ENCODE results near the gene MAJIN.

MAJIN gene

DNA sequence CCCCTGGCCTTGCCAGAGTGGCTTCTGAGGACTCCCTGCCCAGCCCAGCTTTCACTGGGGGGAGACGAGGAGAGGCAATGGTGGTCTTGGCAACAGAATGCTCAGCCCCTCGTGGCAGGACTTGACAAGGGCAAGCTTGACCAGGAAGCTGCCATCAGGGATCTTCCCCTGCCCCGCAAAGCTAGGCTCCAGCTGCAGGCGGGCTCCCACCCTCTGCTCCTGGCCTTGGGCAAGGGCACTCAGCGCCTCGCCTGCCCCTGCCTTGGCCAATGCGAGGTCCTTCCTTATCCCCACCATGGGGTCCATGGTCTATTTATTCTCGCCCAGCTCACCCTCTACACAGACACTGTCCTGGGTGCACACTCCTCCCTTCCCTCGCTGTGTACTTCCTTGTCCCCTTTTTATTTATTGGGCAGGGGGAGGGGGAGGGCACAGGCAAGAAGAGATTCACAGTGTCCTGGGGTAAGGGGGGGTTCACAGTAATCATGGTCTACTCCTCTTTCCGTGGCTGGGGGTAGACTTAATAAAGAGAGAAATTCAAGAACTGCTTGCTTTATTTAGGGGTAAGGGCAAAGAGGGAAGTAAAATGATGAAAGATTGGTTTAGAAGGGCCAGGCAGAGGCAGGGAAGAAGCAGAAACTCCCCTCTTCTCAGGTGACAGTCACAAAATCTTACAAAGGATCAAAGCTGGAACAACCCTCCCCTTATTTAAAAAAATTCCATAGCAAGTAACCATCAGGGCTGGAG, 37.8 kb downstream of the MAJIN start:
- no peak for ATAC-seq
- TF ChIP-seq, protein P1, sequence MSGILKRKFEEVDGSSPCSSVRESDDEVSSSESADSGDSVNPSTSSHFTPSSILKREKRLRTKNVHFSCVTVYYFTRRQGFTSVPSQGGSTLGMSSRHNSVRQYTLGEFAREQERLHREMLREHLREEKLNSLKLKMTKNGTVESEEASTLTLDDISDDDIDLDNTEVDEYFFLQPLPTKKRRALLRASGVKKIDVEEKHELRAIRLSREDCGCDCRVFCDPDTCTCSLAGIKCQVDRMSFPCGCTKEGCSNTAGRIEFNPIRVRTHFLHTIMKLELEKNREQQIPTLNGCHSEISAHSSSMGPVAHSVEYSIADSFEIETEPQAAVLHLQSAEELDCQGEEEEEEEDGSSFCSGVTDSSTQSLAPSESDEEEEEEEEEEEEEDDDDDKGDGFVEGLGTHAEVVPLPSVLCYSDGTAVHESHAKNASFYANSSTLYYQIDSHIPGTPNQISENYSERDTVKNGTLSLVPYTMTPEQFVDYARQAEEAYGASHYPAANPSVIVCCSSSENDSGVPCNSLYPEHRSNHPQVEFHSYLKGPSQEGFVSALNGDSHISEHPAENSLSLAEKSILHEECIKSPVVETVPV (CRISPR knock-in tag; IDR thresholded peaks at IDR 0.05): no peak
- TF ChIP-seq, protein P2, sequence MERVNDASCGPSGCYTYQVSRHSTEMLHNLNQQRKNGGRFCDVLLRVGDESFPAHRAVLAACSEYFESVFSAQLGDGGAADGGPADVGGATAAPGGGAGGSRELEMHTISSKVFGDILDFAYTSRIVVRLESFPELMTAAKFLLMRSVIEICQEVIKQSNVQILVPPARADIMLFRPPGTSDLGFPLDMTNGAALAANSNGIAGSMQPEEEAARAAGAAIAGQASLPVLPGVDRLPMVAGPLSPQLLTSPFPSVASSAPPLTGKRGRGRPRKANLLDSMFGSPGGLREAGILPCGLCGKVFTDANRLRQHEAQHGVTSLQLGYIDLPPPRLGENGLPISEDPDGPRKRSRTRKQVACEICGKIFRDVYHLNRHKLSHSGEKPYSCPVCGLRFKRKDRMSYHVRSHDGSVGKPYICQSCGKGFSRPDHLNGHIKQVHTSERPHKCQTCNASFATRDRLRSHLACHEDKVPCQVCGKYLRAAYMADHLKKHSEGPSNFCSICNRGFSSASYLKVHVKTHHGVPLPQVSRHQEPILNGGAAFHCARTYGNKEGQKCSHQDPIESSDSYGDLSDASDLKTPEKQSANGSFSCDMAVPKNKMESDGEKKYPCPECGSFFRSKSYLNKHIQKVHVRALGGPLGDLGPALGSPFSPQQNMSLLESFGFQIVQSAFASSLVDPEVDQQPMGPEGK (CRISPR knock-in tag; IDR thresholded peaks at IDR 0.05; ENCODE audit: borderline replicate concordance): no peak
- TF ChIP-seq ARNTL (CRISPR knock-in tag; IDR thresholded peaks at IDR 0.05; ENCODE audit: borderline replicate concordance, low read depth) (no peak), TCF4 (CRISPR knock-in tag; IDR thresholded peaks at IDR 0.05; ENCODE audit: borderline replicate concordance) (no peak), GLIS3 (CRISPR knock-in tag; IDR thresholded peaks at IDR 0.05) (no peak), ESRRG (CRISPR knock-in tag; IDR thresholded peaks at IDR 0.05) (no peak), ISL1 (CRISPR knock-in tag; IDR thresholded peaks at IDR 0.05) (no peak), CSDC2 (CRISPR knock-in tag; IDR thresholded peaks at IDR 0.05) (no peak), ZFP3 (CRISPR knock-in tag; IDR thresholded peaks at IDR 0.05) (no peak), PPARA (CRISPR knock-in tag; IDR thresholded peaks at IDR 0.05; ENCODE audit: borderline replicate concordance) (no peak), ZFP30 (CRISPR knock-in tag; IDR thresholded peaks at IDR 0.05) (no peak), RARB (CRISPR knock-in tag; IDR thresholded peaks at IDR 0.05) (no peak), ZNF565 (CRISPR knock-in tag; conservative IDR thresholded peaks at IDR 0.05; ENCODE audit: low read depth) (no peak), ZC3H10 (CRISPR knock-in tag; IDR thresholded peaks at IDR 0.05) (no peak), TOX (CRISPR knock-in tag; IDR thresholded peaks at IDR 0.05; ENCODE audit: borderline replicate concordance) (no peak)
- TF ChIP-seq, protein P3, sequence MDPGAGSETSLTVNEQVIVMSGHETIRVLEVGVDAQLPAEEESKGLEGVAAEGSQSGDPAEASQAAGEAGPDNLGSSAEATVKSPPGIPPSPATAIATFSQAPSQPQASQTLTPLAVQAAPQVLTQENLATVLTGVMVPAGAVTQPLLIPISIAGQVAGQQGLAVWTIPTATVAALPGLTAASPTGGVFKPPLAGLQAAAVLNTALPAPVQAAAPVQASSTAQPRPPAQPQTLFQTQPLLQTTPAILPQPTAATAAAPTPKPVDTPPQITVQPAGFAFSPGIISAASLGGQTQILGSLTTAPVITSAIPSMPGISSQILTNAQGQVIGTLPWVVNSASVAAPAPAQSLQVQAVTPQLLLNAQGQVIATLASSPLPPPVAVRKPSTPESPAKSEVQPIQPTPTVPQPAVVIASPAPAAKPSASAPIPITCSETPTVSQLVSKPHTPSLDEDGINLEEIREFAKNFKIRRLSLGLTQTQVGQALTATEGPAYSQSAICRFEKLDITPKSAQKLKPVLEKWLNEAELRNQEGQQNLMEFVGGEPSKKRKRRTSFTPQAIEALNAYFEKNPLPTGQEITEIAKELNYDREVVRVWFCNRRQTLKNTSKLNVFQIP (CRISPR knock-in tag; IDR thresholded peaks at IDR 0.05; ENCODE audit: borderline replicate concordance, low read depth): no peak

- TF ChIP-seq ESRRG (CRISPR knock-in tag; IDR thresholded peaks at IDR 0.05): no peak
- TF ChIP-seq ISL1 (CRISPR knock-in tag; IDR thresholded peaks at IDR 0.05): no peak
- TF ChIP-seq PPARA (CRISPR knock-in tag; IDR thresholded peaks at IDR 0.05; ENCODE audit: borderline replicate concordance): no peak
- TF ChIP-seq, protein P3 (CRISPR knock-in tag; IDR thresholded peaks at IDR 0.05; ENCODE audit: borderline replicate concordance, low read depth): no peak
- no peak for TF ChIP-seq ZFP3 (CRISPR knock-in tag; IDR thresholded peaks at IDR 0.05)
- TF ChIP-seq TCF4 (CRISPR knock-in tag; IDR thresholded peaks at IDR 0.05; ENCODE audit: borderline replicate concordance): no peak
- TF ChIP-seq, protein P1 (CRISPR knock-in tag; IDR thresholded peaks at IDR 0.05): no peak
- TF ChIP-seq RARB (CRISPR knock-in tag; IDR thresholded peaks at IDR 0.05): no peak
- no peak for TF ChIP-seq ZNF70 (CRISPR knock-in tag; IDR thresholded peaks at IDR 0.05)
- TF ChIP-seq ZNF565 (CRISPR knock-in tag; conservative IDR thresholded peaks at IDR 0.05; ENCODE audit: low read depth): no peak
- TF ChIP-seq ARNTL (CRISPR knock-in tag; IDR thresholded peaks at IDR 0.05; ENCODE audit: borderline replicate concordance, low read depth): no peak
- no peak for TF ChIP-seq ZC3H10 (CRISPR knock-in tag; IDR thresholded peaks at IDR 0.05)
- no peak for TF ChIP-seq GLIS3 (CRISPR knock-in tag; IDR thresholded peaks at IDR 0.05)
- no peak for TF ChIP-seq OSR1 (CRISPR knock-in tag; IDR thresholded peaks at IDR 0.05)
- TF ChIP-seq, protein P2 (CRISPR knock-in tag; IDR thresholded peaks at IDR 0.05; ENCODE audit: borderline replicate concordance): no peak
- TF ChIP-seq SNAI2 (CRISPR knock-in tag; IDR thresholded peaks at IDR 0.05): no peak
- TF ChIP-seq ZNF8 (CRISPR knock-in tag; IDR thresholded peaks at IDR 0.05): no peak
- no peak for TF ChIP-seq CSDC2 (CRISPR knock-in tag; IDR thresholded peaks at IDR 0.05)
- ATAC-seq: no peak
Measured at GRCh38 chr11:64933213-64933934, 38.5 kb downstream of the MAJIN start.
